Measurements from ENCODE around the gene ABCC6.

DNA sequence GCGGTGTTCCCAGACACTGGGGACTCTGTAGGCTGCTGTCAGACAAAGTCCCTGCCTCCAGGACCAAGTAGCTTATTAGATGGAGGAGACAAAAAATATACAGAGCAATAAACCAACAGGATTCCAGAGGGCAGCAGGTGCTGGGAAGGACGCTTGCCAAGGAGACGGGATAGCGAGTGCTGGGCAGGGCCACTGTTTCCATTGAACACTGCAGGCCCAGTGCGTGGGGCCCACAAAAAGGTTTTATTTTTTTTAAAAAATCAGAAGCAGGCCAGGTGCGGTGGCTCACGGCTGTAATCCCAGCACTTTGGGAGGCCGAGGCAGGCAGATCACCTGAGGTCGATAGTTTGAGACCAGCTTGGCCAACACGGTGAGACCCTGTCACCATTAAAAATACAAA lies 84.2 kb downstream of the ABCC6 start:
- TF ChIP-seq, protein P1, sequence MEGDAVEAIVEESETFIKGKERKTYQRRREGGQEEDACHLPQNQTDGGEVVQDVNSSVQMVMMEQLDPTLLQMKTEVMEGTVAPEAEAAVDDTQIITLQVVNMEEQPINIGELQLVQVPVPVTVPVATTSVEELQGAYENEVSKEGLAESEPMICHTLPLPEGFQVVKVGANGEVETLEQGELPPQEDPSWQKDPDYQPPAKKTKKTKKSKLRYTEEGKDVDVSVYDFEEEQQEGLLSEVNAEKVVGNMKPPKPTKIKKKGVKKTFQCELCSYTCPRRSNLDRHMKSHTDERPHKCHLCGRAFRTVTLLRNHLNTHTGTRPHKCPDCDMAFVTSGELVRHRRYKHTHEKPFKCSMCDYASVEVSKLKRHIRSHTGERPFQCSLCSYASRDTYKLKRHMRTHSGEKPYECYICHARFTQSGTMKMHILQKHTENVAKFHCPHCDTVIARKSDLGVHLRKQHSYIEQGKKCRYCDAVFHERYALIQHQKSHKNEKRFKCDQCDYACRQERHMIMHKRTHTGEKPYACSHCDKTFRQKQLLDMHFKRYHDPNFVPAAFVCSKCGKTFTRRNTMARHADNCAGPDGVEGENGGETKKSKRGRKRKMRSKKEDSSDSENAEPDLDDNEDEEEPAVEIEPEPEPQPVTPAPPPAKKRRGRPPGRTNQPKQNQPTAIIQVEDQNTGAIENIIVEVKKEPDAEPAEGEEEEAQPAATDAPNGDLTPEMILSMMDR (conservative IDR thresholded peaks at IDR 0.05; ENCODE audit: low read depth, low read length), result no peak
- TF ChIP-seq EZH2 (IDR thresholded peaks at IDR 0.05; ENCODE audit: low read length, unreplicated experiment), result no peak

Data from PC-3 (cell line).